Islet precursor cell (in vitro differentiated cells): ENCODE data around the gene VAMP5.
"Not testable (repeated sequence)": the region's sequence is repeated elsewhere in the genome, so short reads cannot be mapped to it uniquely, and the experiment has no call there.

Experiments used
- DNase-seq: peaks from one replicate; pipeline ENCODE4 v3.0.0-alpha.2; 2018

The VAMP5 gene

GRCh38 chr2:85551698-85552678 is 32.2 kb upstream of the VAMP5 start:
- peak; percentile 92 for DNase-seq

DNA sequence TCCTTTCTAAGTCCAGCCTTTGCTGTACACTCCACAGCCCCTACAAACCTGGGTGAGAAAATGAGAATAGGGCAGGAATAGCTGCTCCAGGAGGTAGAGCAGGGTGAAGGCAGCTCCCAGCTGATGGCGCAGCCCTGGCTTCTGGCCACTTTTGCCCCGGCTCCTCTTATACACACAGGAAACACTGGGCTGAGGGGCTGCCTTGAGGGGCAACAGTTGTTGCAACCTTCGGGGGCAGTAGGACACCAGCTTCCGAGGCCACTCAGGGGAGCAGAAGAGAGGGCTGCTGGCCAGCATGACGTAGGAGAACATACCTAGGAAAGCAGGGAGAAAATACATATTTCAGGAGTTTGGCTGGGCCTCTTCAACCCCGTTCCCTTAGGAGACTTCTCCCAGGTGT is 31.0 kb upstream of the VAMP5 start:
- no peak for DNase-seq

DNA sequence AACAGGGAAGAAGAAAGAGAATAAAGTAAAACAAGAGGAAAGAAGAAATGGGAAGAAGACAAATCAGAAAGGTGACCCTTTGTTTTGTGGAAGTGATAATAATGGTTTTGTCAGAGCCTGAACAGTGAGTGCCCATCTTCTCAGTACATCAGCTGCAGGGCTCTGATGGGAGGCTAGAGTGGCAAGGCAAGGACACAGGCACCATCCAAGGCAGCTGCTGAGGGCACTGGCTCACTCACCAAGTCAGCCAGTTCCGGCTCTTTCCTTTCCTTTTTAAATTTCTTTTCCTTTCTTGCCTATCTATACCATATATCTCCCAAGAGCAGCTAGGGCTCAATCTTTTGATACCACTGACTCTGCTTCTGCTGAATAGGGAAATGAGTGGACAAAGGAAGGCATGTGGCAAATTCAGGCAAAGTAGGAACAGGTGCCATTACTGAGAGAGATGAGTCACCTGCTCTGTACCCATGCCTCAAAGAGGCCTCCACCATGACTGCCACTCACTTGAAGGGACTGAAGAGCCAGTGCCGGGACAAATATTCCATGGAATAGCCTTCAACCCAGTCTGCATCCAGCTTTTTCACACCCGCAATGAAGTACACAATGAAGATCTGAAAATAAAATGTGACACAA is 29.1 kb upstream of the VAMP5 start:
- no peak for DNase-seq

GRCh38 chr2:85557130-85557529 is 27.1 kb upstream of the VAMP5 start:
- DNase-seq: no peak

- no peak for DNase-seq
Measured at GRCh38 chr2:85558160-85558559, 26.1 kb upstream of the VAMP5 start.

- DNase-seq: not testable (repeated sequence)
Measured at GRCh38 chr2:85560403-85560726, 23.9 kb upstream of the VAMP5 start.

DNA sequence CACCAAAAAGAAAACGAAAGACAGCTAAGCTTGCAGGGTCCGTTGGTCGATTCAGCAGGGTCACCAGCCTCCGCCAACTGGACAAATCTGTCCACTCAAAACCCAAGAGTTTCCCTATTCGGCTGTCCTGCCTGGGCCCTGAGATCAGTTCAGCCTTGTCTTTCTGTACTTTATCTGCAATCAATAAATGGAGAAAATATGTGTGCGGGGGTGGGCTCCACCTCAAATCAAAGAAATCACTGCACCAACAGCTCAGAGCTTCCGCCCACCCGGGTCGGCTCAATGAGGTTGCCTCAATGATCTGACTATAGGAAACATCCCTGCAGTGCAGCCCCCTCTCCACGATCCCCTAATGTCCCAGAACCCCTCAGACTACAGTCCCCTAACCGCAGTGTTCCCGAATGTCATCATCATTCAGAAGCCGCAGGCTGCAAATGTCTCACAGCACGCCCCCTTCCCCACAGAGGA is 23.4 kb upstream of the VAMP5 start:
- no peak for DNase-seq

DNA sequence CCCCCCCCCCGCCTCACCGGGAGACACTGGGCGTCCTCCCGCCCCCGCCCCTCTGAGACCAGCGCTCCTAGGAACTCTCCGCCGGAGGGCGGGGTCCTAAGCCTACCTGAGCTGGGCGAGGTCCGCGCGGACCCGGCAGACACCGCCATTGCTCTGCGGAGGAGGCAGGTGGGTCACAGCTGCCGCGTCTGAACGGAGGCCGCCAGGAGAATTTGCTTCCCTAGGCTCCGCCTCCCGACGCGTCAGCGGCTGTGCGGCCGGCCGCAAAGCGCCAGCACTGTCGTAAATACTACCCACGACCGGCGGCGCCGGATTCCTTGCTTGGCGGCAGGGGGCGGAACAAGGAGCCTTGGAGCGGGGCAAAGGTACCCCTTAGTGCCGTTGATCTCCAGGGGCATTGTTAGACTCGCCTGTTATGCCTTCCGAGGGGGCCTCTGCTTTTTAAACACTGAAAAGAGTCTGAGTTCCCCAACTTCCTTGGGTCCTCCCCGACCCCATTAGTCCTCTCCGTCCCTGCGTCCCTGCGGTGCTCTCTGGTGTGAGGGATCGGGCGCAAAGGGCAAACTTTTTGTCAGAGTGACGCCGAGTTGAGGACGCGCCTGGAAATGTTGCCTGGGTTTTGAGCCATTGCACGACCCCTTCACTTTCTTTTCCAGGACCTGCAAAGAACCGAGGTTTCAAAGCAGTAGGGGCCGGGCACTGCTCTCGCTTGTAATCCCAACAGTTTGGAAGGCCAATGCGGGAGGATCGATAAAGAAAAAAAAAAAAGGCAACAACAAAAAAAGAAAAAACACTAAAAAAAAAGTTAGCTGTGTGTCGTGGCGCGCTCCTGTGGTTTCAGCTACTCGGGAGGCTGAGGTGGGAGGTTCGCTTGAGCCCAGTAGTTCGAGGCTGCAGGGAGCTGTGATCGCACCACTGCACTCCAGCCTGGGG is 22.7 kb upstream of the VAMP5 start, which contains the start of gene GGCX:
TSS of gene GGCX (minus strand) at position 214 of the 933 bp plus-strand sequence. CDS start at position 149, 65 bp downstream.
- peak; percentile 98 for DNase-seq

DNA sequence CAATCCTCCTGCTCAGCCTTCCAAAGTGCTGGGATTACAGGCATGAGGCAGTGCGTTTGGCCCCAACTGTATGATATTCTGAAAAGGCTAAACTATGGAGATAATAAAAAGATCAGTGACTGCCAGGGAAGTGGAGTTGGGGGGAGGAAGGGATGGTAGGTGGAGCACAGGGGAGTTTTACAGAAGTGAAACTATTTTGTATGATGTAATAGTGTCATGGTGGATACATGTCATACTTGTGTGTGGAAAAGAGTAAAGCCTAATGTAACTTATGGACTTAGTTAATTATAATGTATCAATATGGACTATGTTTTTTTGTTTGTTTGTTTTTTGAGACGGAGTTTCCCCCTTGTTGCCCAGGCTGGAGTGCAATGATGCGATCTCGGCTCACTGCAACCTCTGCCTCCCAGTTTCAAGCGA is 20.1 kb upstream of the VAMP5 start:
- DNase-seq: no peak

GRCh38 chr2:85566265-85566664 is 18.0 kb upstream of the VAMP5 start:
- DNase-seq: no peak

DNA sequence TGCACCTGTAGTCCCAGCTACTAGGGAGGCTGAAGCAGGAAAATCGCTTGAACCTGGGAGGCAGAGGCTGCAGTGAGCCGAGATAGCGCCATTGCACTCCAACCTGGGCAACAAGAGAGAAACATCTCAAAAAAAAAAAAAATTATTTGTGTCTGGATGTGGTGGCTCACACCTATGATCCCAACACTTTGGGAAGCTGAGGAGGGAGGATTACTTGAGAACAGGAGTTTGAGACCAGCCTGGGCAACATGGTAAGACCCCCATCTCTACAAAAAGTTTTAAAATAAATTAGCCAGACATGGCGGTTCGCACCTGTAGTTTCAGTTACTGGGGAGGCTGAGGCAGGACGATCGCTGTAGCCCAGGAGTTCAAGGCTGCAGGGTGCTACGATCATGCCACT is 8.5 kb upstream of the VAMP5 start:
- DNase-seq: no peak

GRCh38 chr2:85577063-85577385 is 7.2 kb upstream of the VAMP5 start:
- DNase-seq: no peak

DNA sequence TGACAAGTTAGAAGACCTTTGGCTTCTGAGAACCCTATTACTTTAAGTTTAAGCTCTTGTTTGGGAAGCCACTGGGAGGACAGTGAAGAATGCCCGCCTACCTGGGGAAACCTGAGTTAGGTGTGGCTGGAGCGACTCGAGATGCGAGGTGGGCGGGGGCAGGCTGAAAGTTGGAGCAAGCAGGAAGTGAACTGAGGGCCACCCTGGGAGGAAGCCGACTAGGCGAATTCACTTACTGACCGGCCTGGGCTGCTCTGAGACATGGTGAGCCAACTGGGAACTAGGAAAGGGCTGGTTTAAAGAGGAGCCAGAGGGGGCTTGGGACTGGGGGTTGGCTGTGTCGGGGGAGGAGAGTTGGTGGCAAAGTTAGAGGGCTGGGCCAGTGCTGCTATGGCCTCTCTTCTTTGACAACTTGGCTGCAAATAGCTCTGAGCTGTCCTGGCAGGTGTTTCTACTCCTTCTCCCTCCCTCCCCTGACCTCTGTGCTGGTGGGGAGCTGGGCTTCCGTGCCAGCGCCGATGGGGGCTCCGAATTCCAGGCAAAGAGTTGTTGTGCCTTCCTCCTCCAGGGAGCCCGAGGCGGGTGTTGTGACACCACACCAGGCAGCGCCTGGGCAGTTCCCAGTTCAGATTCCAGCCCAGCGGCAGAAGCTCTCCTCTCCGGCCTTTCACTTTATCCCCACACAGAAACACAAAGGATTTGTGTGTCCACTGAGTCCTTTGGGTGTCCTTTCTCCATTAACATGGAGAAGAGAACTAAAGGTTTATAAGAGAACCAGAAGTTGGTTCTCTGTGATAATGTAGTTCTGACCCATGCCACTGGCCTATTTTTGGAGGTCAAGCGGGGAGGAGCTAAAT is 6.6 kb upstream of the VAMP5 start, which contains the start of gene VAMP8:
TSS of gene VAMP8 (plus strand) at position 201 of the 857 bp plus-strand sequence. CDS start at position 262, 61 bp downstream.
- peak; percentile 91 for DNase-seq

DNA sequence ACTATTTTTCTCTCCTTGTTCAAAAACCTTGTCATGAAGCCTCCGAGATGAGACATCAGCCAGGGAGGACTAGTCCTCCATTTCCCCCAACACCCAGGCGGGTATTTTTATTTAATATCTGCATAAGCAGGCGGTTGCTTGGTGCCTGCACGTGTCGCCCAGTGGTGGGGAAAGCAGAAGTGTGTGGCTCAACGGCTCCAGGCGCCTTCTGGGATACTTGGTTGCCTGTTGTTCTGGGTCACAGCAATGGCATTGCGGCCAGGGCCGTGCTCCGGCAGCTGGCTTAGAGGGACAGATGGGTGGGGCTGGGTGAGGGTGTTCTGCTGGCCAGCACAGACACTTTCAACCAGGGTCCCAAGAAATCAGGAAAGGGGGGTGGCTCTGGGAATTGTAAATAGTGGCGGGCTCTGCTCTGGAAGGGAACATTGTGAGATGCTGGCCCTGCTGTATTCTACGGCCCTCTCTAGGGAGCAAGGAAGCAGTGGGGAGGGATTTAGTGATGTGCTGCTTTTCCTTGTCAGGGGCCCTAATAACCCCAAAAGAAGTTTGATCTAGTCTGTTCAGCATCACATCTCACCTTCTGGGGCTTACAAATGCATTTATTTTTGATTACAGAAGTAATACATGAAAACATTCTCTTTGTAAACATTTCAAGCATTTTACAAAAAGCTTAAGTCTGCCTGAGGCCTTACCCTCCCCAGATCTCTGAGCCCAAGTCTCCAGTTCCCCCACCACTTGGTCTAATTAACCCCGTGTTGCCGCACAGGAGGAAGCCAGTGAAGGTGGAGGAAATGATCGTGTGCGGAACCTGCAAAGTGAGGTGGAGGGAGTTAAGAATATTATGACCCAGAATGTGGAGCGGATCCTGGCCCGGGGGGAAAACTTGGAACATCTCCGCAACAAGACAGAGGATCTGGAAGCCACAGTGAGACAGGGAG is 5.7 kb upstream of the VAMP5 start:
- DNase-seq: peak; percentile 76

- DNase-seq: peak; percentile 56
Measured at GRCh38 chr2:85579266-85579935, 4.8 kb upstream of the VAMP5 start.

DNA sequence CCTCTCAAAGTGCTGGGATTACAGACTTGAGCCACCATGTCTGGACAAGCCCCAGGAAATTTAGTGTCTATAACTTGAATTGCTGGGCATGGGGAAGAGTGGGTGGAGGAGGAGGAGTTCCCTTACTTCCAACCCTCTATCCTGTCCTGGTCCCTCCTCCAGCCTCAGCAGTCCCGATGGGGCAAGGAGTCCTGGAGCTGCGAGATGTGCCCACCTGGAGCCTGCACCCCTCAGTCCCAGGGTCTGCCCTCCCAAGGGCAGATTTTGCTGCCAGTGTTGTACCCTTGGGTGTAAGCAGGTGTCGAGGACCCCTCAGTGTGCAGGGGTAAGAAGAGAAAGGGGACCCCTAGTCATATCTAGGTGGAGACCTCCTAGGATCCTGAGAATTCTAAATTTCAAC is 4.0 kb upstream of the VAMP5 start:
- DNase-seq: no peak

DNA sequence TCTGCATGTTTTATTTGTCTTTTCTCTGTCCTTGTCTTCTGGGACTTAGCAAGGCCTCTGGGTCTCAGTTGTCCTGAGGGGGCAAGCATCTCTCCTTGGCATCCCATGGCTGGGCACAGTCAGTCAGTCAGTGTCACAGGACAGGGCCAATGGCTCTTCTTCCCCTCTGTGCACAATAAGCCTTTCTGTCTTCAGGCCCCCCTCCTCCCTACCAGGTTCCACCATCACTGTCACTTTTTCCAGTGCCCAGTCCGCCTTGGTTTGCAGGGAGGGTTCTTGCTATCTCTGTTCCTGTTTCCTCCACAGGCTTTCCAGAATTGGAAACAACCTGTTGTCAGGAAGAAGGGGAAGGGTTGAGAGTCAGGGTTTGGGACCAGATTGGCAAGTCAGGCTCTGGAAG is 1.7 kb upstream of the VAMP5 start:
- DNase-seq: peak; percentile 40

DNA sequence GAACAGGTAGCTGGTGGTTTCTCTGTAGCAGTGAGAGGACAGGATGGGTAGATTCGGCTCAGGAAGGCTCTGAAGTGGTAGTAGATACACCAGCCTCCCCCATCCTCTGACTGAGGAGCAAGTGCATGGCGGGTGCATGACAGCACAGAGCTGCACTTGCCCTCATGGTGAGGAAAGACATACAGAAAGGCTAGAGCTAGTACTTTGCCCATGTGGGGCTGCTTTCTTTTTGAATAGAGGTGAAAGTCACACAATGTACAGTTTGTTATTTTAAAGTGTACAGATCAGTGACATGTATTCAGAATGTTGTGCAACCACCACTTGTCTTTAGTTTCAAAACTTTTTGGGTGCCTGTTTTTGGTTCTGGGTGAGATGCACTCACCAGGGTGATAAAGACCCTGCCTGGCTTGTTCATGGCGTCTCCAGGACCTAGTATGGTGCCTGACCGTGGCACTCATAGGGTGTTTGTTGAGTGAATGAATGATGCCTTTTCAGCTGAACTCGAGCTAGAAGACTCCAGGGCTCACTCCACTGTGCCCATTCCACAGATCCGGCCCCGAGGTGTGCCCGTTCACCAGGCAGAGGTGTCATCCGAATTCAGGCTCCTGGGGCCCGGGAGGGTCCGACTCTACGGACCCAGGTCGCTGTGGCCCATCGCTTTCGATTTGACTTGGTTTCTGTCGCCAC is 421 bp upstream of the VAMP5 start:
- no peak for DNase-seq
